GM19035 (cell line): ENCODE results near the gene POLD2.
"Not testable (repeated sequence)": the region's sequence is repeated elsewhere in the genome, so short reads cannot be mapped to it uniquely, and the experiment has no call there.

ENCODE experiments used
- ATAC-seq: cut with Tn5 transposase; IDR thresholded peaks from one replicate; pipeline ENCODE4 v1.9.1; 2021; ENCODE audit not compliant: unreplicated experiment

The POLD2 gene

GRCh38 chr7:44123190-44124003 lies at the start of gene POLD2:
POLD2 (minus strand) TSS chr7:44123548; CDS start chr7:44122053, 1,495 bp downstream.
- ATAC-seq: peak; percentile 98

GRCh38 chr7:44172803-44173424 lies 49.6 kb upstream of the POLD2 start:
- no peak for ATAC-seq

DNA sequence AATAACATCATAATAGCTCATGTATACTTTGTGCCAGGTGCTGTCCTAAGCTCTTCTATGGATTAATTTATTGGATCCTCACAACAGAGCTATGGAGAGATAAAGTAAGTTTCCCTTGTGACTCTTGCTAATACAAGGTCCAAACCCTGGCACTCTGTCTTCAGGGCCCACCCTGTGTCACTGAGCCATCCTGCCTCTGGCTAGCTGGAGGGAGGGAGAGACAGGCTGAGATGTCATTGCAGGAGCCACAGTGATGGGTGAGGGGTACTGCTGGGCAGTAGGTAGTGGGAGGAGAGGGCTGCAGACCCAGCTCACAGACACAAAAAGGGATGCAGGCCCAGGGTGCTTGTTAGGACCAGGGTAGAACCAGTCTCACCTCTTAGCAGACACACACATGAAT lies 49.0 kb upstream of the POLD2 start:
- no peak for ATAC-seq

DNA sequence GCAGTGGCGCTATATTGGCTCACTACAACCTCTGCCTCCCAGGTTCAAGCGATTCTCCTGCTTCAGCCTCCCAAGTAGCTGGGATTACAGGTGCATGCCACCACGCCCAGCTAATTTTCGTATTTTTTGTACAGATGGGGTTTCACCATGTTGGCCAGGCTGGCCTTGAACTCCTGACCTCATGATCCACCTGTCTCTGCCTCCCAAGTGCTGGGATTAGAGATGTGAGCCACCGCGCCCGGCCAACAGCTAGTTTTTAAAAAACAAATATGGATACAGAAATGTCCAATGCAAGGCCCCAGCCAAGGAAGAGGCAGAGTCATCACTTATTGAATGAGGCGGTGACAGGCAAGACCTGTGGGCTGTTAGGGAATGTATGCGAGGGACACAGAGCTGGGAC lies 48.6 kb upstream of the POLD2 start:
- not testable (repeated sequence) for ATAC-seq

- no peak for ATAC-seq
Measured at GRCh38 chr7:44167920-44168319, 44.6 kb upstream of the POLD2 start.

DNA sequence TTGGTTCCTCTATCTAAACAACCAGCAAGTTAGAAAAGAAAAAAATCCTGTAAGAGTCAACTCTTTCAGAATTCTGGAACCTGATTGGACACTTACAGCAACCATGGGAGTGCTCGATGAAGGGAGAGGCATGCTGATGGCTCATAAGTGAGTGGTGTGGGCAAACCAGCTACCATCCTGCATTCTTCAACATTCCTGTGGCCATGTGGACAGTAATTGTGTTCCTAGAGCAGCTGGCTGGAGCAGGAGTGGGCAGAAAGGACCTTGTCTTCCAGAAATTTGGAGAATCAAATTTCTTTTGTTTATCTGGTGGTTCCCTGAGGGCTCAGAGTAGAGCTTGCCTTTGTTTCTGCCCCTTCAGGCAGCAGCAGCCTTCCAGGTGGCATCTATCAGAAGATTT lies 40.2 kb upstream of the POLD2 start:
- ATAC-seq: no peak

DNA sequence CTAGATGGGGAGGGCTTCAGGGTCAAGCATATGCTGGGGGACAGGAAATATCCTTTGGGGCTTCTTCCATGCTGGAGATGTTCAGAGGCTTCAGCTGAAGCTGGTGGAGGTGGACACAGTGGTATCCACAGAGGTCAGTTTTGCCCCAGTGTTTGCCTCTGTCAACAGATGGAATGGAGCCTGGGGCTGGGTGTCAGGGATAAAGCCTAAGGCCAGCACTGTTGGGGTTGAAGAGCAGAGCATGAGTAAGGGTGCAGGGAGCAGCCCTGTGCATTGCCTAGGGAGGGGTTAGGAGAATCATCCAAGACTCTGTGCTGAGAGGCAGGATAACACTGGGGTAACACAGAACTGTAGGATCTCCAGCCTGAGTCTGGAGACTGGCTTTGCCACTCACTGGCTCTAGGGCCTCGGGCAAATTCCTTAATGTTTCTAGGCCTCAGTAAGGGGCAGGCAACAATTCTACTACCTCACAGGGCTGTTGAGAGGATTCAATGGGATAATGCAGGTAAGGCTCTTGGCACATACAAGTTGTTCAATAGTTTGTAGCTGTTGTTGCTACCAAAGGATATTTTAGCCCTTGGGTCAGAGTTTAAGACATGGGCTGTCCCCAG lies 39.5 kb upstream of the POLD2 start:
- no peak for ATAC-seq

GRCh38 chr7:44162179-44162578 lies 38.8 kb upstream of the POLD2 start:
- ATAC-seq: no peak

DNA sequence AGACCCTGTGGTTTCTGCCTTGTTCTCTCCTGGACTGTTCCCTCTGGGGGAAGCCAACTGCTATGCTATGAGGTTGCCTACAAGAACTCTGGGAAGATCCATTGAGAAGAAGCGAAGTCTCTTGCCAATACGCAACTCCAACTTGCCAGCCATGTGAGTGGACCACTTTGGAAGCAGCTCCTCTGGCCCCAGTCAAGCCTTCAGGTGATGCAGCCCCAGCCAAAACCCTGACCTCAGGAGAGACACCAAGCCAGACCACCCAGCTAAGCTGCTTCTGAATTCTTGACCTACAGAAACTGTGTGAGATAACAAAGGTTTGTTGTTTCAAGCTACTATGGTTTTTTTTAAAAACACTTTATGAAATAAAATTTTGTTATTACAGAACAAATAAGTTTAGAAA lies 38.0 kb upstream of the POLD2 start:
- ATAC-seq: no peak

DNA sequence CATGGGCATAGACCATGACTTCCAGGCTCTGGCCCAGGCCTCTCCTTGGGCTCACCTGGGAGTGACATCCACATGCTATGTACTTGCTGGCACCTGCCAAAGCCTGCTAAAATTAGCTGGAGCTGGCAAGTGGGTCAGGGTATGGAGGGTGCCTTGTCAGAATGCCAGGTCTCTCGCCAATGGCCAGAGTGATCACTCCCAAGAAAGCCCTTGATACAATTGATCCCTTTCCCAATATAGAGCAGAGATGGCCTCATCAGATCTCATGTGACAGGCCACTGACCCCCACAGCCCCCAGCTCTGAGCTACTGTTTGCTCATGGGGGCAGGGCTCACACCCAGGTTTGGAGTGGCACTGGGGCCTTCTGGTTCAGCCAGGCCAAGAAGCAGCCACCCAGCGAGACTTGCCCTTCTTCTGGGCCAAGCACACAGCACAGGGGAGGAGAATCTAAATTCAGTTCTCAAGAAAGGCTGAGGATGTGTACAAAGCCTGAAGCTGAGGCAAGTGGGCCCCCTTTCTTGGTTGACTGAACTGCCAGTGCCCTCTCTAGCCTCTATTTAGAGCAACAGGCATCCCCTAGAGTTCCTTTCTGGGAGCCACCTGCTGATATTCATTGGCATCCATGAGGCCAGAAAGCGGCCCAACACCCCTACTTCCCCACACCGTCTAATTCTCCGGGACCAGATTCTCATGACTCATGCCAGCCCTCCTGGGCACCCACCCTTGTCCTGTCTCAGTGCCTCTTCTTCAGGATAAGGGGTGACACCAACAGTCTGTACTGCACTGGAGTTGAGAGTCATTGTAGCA lies 36.7 kb upstream of the POLD2 start:
- ATAC-seq: no peak

DNA sequence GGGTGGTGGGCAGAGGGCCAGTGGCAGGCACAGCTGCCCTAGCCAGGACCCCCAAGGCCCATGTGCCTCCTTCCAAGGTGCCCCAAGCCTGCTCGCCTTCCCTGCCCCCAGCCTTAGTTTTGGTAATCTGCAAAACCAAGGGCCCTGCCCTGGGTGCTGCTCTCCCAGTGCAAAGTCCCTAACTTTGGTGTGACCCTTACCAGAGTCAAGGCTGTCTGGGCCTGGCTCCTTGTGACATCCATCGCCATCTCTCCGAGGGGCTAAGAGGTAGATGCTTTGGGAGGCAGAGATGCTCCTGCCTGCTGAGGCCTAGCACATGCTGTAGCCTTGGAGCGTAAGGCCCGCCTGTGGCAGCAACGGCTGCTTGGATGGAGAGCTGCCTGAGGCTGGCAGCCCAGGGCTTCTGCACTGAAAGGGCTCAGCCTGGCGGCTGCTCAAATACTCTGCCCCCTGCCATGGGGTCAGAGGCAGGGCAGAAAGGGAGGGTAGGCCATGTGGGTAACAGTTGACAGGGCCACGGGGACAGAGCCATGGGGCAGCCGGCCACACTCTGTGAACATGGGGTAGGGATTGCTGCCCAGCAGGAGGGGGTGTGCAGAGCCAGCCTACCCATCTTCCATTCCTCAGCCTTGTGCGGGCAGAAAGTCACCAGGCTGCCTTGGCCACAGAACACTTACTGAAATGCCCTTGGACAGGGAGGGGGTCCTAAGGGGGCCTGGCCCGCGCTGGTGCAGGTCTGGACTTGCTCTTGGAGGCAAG lies 35.7 kb upstream of the POLD2 start:
- ATAC-seq: no peak

DNA sequence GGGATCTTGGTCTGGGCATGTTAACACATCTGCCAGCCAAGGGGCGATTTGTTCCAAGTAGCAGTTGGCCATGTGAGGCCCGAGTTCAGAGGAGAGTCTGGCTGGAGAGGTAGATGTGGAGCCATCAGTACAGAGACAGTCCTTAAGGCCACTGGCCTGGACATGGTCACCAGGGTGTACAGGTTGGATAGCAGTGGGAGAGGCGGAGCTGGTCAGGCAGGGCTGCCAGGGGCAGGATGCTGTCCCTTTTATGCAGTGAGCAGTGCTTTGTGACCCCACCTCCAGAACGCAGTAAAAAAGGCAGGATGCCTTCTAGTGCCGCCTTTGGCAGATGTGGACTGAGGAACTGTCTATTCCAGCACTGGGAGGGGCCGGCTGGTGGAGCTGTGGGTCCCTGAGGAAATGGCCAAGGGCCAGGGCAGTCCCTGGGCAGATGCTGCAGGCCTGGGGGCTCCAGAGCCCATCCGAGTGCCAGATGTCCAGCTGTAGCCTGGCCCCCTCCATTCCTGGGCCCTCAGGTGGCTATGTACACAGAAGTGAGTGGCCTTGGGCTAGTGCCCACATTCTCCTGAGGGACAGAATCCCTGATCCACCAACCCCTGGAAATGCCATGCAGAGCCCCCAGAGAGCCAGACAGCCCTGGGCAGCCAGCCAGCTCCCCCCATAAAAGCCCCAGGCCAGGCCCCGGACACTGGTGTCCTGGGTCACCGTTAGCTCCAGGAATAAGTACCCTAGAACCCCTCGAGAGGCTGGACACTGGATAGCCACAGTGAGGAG lies 34.9 kb upstream of the POLD2 start:
- ATAC-seq: no peak

- ATAC-seq: no peak
Measured at GRCh38 chr7:44157116-44158080, 34.0 kb upstream of the POLD2 start.

GRCh38 chr7:44156453-44157010 lies 33.2 kb upstream of the POLD2 start:
- no peak for ATAC-seq

- no peak for ATAC-seq
Measured at GRCh38 chr7:44155191-44156185, 32.1 kb upstream of the POLD2 start.

DNA sequence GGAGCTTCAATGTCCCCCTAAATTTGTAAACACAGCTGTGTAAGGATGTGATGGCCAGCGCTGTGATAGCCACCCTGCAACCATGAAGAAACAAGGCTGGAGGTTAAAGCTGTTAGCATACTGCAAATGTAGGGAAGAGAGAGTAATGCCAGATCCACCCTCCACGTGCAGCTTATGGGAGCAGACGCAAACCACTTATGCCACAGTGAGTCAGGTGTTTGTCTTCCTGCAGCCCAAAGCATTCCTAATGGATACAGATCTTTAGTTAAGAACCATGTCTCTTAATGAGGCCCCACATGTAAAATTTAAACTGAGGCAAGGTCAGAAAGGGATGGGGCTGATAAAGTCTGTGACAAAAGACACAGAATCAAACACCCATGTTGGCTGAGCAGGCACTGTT lies 31.4 kb upstream of the POLD2 start:
- ATAC-seq: no peak

DNA sequence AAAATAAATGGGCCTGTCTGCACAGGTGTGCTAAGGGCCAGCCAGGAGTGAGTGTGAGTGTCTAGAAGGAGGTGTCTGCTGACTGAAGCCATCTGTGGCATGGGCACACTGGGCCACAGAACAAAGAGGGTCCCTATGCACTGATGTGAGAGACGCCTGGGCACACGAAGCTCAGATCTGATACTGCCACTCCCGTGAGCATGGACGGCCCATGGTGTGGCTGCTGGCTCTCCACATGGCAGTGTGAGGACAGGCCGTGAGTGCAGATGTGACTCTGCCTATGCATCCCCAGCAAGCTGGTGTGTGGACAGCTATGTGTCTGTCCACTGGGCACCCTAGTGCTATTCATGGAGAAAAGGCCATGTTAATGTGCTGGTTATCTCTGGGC lies 30.6 kb upstream of the POLD2 start:
- ATAC-seq: no peak
